ENCODE results near the gene COIL. TPM values are rescaled to one million over a fixed set of nuclear protein-coding genes. Genes with fewer than 3 reads are reported as not detected.
A peak's percentile ranks its signal among the peaks of the same experiment; 100 is the strongest.

The COIL gene
- total and polyA plus RNA-seq, 9 of the 15 experiments (the other 6 are each of a cell fraction or from before 2014, with no cell fraction given) = 23.9 to 41.3 (median 28.7) TPM

DNA sequence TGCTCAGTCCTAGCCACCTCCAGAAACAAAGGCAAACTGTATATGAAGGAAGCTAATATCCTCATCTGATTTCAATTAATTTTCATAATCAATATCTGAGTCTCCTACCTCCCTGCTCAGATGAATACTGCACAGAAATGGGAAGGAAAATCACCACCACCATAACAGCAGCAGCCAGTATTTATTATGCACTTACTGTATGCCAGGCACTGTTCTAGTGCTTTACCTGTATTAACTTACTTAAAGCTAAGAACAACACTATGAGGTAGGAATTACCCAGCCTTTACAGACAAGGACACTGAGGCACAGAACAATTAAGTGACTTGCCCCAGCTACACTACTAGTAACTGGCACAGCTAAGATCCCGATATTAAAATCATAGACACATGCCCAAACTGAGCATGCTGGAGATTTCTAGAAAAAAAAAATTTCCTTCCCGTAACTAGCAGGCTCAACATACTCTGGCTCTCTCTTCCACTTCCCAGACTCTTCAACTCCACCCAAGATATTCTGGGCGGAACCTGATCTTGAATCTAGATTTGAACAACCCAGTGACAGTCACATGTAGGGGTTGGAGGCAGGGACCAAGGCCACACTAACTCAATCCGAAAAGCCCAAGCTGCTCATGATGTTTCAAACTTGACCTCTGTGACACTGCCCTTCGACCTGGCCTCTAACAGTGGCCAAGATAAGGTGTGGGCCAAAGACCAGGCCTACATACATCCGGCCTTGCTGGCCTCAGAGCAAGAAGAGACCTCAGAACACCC lies 50.9 kb downstream of the COIL start (continued):
- TF ChIP-seq, protein P1, sequence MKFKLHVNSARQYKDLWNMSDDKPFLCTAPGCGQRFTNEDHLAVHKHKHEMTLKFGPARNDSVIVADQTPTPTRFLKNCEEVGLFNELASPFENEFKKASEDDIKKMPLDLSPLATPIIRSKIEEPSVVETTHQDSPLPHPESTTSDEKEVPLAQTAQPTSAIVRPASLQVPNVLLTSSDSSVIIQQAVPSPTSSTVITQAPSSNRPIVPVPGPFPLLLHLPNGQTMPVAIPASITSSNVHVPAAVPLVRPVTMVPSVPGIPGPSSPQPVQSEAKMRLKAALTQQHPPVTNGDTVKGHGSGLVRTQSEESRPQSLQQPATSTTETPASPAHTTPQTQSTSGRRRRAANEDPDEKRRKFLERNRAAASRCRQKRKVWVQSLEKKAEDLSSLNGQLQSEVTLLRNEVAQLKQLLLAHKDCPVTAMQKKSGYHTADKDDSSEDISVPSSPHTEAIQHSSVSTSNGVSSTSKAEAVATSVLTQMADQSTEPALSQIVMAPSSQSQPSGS (CRISPR knock-in tag; IDR thresholded peaks at IDR 0.05) = no peak
- TF ChIP-seq SAFB (IDR thresholded peaks at IDR 0.05; ENCODE audit: borderline replicate concordance, low read depth, low read length) (no peak), ZNF408 (CRISPR knock-in tag; IDR thresholded peaks at IDR 0.05; ENCODE audit: low read depth) (no peak), CBX5 (IDR thresholded peaks at IDR 0.05; ENCODE audit: borderline replicate concordance, low read depth) (no peak), SREBF2 (CRISPR knock-in tag; IDR thresholded peaks at IDR 0.05) (no peak), E2F6 (IDR thresholded peaks at IDR 0.05; ENCODE audit: borderline replicate concordance in 1 of 2, extremely low read depth in 1 of 2, insufficient read depth in 1 of 2, insufficient read length in 1 of 2, low read depth in 1 of 2, low read length in 1 of 2, poor library complexity in 1 of 2, severe bottlenecking in 1 of 2) (peak in 1 of 2 experiments; percentile 39), DMBX1 (CRISPR knock-in tag; IDR thresholded peaks at IDR 0.05; ENCODE audit: borderline replicate concordance) (peak; percentile 93), DDX20 (tag; IDR thresholded peaks at IDR 0.05; ENCODE audit: low read depth) (no peak), ETV1 (tag; conservative IDR thresholded peaks at IDR 0.05; ENCODE audit: low read depth) (peak; percentile 91), ZNF431 (CRISPR knock-in tag; IDR thresholded peaks at IDR 0.05) (no peak), ZBED1 (IDR thresholded peaks at IDR 0.05) (no peak), MTA2 (IDR thresholded peaks at IDR 0.05; ENCODE audit: low read depth) (peak; percentile 55; the same call in 1 of the 2 replicates), BCOR (IDR thresholded peaks at IDR 0.05) (no peak), HMBOX1 (IDR thresholded peaks at IDR 0.05) (peak; percentile 62), ZNF589 (CRISPR knock-in tag; IDR thresholded peaks at IDR 0.05; ENCODE audit: low read depth) (peak; percentile 79), FOXA3 (CRISPR knock-in tag; conservative IDR thresholded peaks at IDR 0.05 in 1 of 2, IDR thresholded peaks at IDR 0.05 in 1 of 2) (0 out of 4 replicates have a peak, but pooled peaks of 1 of the 2 experiments have one; percentile 8), ZNF263 (CRISPR knock-in tag; IDR thresholded peaks at IDR 0.05; ENCODE audit: borderline replicate concordance) (no peak), HINFP (tag; conservative IDR thresholded peaks at IDR 0.05; ENCODE audit: low read depth) (no peak), GATAD2A (IDR thresholded peaks at IDR 0.05) (peak; percentile 49; the same call in 1 of the 2 replicates), HNRNPLL (IDR thresholded peaks at IDR 0.05; ENCODE audit: low read depth, low read length, poor library complexity, severe bottlenecking) (no peak), HSF4 (CRISPR knock-in tag; IDR thresholded peaks at IDR 0.05; ENCODE audit: borderline replicate concordance) (no peak)
- TF ChIP-seq, protein P2, sequence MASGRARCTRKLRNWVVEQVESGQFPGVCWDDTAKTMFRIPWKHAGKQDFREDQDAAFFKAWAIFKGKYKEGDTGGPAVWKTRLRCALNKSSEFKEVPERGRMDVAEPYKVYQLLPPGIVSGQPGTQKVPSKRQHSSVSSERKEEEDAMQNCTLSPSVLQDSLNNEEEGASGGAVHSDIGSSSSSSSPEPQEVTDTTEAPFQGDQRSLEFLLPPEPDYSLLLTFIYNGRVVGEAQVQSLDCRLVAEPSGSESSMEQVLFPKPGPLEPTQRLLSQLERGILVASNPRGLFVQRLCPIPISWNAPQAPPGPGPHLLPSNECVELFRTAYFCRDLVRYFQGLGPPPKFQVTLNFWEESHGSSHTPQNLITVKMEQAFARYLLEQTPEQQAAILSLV (tag; IDR thresholded peaks at IDR 0.05) = no peak
